IMR-90 (cell line): ENCODE data around the gene CLK2. TPM values are rescaled to one million over a fixed set of nuclear protein-coding genes. Genes with fewer than 3 reads are reported as not detected.
A peak's percentile ranks its signal among the peaks of the same experiment; 100 is the strongest.

Experiments used
- ATAC-seq: fragments of 200-7000 bp; cut with Tn5 transposase; 2 replicates; pipeline ENCODE4 v1.9.1; 2020; ENCODE audit warnings: low read depth, mild to moderate bottlenecking, moderate library complexity
- BruUV-seq: library from RNA; stranded (reverse); fragments of 400-500 nt; replicated peaks from 2 replicates; lab custom pipeline; 2021; lab: Mats Ljungman, UMichigan
- CTCF ChIA-PET: fragments of 300-600 bp; formaldehyde crosslinking; extraction: SDS; loops from one replicate; lab custom pipeline; 2021; ENCODE audit warnings: antibody characterized with exemption; lab: Yijun Ruan, JAX
- POLR2A ChIA-PET: fragments of 300-600 bp; sonication (Branson Sonifier 250); formaldehyde crosslinking; loops from one replicate; lab custom pipeline; 2022; ENCODE audit warnings: antibody characterized with exemption; ENCODE audit not compliant: unreplicated experiment; lab: Charles Lee
- DNase-seq: peaks from one replicate; pipeline ENCODE4 v3.0.0; 2013
- H2AFZ ChIP-seq: replicated peaks from 2 replicates; pipeline ENCODE3; 2013; ENCODE audit warnings: low read length, mild to moderate bottlenecking; ENCODE audit not compliant: poor library complexity
- H2AK5ac ChIP-seq: 2 replicates; pipeline ENCODE4 v1.6.1; 2013; ENCODE audit warnings: low read depth, low read length, inconsistent platforms
- H2AK9ac ChIP-seq: replicated peaks from 2 replicates; pipeline ENCODE3; 2013; ENCODE audit warnings: mild to moderate bottlenecking, low read depth, low read length, moderate library complexity; ENCODE audit not compliant: poor library complexity
- H2BK120ac ChIP-seq: 2 replicates; pipeline ENCODE4 v1.6.1; 2013; ENCODE audit warnings: low read depth, low read length, inconsistent platforms
- H2BK15ac ChIP-seq: 3 replicates; pipeline ENCODE4 v1.6.1; 2013; ENCODE audit warnings: low read depth, low read length, inconsistent platforms
- H2BK20ac ChIP-seq: 2 replicates; pipeline ENCODE4 v1.6.1; 2013; ENCODE audit warnings: low read depth, mild to moderate bottlenecking, inconsistent platforms, low read length, moderate library complexity
- H2BK5ac ChIP-seq: 2 replicates; pipeline ENCODE4 v1.6.1; 2013; ENCODE audit warnings: mild to moderate bottlenecking, low read depth, low read length, inconsistent platforms; ENCODE audit not compliant: poor library complexity, severe bottlenecking
- H3K14ac ChIP-seq: replicated peaks from 2 replicates; pipeline ENCODE4 v1.6.1; 2013; ENCODE audit warnings: low read depth, low read length, inconsistent platforms
- H3K18ac ChIP-seq: 2 replicates; pipeline ENCODE4 v1.6.1; 2013; ENCODE audit warnings: low read depth, low read length, control low read depth
- H3K23ac ChIP-seq: 2 replicates; pipeline ENCODE4 v1.6.1; 2013; ENCODE audit warnings: low read depth, low read length, inconsistent platforms
- H3K27ac ChIP-seq: 2 replicates; pipeline ENCODE4 v1.5.1; 2013; ENCODE audit warnings: mild to moderate bottlenecking, control low read depth, low read length; ENCODE audit not compliant: insufficient read depth
- H3K27me3 ChIP-seq: 2 replicates; pipeline ENCODE4 v1.6.1; 2013; ENCODE audit warnings: low read length; ENCODE audit not compliant: control insufficient read depth, insufficient read depth
- H3K36me3 ChIP-seq: 2 replicates; pipeline ENCODE4 v1.6.1; 2013; ENCODE audit warnings: low read length, mixed read lengths; ENCODE audit not compliant: control insufficient read depth, insufficient read depth
- H3K4ac ChIP-seq: 2 replicates; pipeline ENCODE4 v1.6.1; 2013; ENCODE audit warnings: low read depth, low read length, inconsistent platforms
- H3K4me1 ChIP-seq: 2 replicates; pipeline ENCODE4 v1.6.1; 2013; ENCODE audit warnings: low read length, mixed read lengths; ENCODE audit not compliant: control insufficient read depth, insufficient read depth
- H3K4me2 ChIP-seq: 2 replicates; pipeline ENCODE4 v1.6.1; 2013; ENCODE audit warnings: low read depth, mild to moderate bottlenecking, control low read depth, low read length, moderate library complexity
- H3K4me3 ChIP-seq: 2 replicates; pipeline ENCODE4 v1.5.1; 2013; ENCODE audit warnings: low read depth, mild to moderate bottlenecking, control low read depth, low read length, moderate library complexity; ENCODE audit not compliant: insufficient read depth
- H3K56ac ChIP-seq: 2 replicates; pipeline ENCODE4 v1.6.1; 2013; ENCODE audit warnings: low read length, inconsistent platforms; ENCODE audit not compliant: insufficient read depth; ENCODE audit errors: extremely low read depth
- H3K79me1 ChIP-seq, 2 experiments: 2 replicates each; pipeline ENCODE4 v1.6.1; 2013; ENCODE audit warnings: low read length in 2 of 2, inconsistent platforms in 1 of 2, low read depth in 1 of 2
- H3K9ac ChIP-seq: 2 replicates; pipeline ENCODE4 v1.6.1; 2013; ENCODE audit warnings: low read depth, low read length, control low read depth
- H3K9me1 ChIP-seq: 2 replicates; pipeline ENCODE4 v1.6.1; 2013; ENCODE audit warnings: low read length, inconsistent platforms; ENCODE audit not compliant: insufficient read depth
- H3K9me3 ChIP-seq: 2 replicates; pipeline ENCODE4 v1.6.1; 2013; ENCODE audit warnings: low read length; ENCODE audit not compliant: control insufficient read depth, insufficient read depth
- H4K20me1 ChIP-seq: 2 replicates; pipeline ENCODE4 v1.6.1; 2013; ENCODE audit warnings: low read length, inconsistent platforms; ENCODE audit not compliant: insufficient read depth
- H4K5ac ChIP-seq: 2 replicates; pipeline ENCODE4 v1.6.1; 2013; ENCODE audit warnings: mild to moderate bottlenecking, low read depth, low read length, control low read depth
- H4K8ac ChIP-seq, 2 experiments: 2 replicates each; pipeline ENCODE4 v1.6.1; 2013; ENCODE audit warnings: low read depth in 2 of 2, low read length in 2 of 2, control low read depth in 1 of 2, inconsistent platforms in 1 of 2
- H4K91ac ChIP-seq: 2 replicates; pipeline ENCODE4 v1.6.1; 2013; ENCODE audit warnings: low read depth, low read length, inconsistent platforms; ENCODE audit not compliant: insufficient read depth
- MAZ ChIP-seq: IDR thresholded peaks from 2 replicates; pipeline ENCODE4 v1.6.1; 2012; ENCODE audit warnings: low read depth, mild to moderate bottlenecking, low read length, improper control_type of control experiment, moderate library complexity, borderline replicate concordance
- MXI1 ChIP-seq: IDR thresholded peaks from 2 replicates; pipeline ENCODE4 v1.6.1; 2012; ENCODE audit warnings: low read depth, mild to moderate bottlenecking, low read length, moderate library complexity, borderline replicate concordance
- WGBS, 2 experiments: methylation state at CpG; one replicate each; pipeline versions ENCODE4 v1.1.5 to v1.1.7; 2013; ENCODE audit warnings: missing lambda C conversion rate in 2 of 2; ENCODE audit not compliant: insufficient read length in 1 of 2; ENCODE audit errors: extremely low coverage in 2 of 2; 5-methylcytosine and 5-hydroxymethylcytosine counted together
- dilution Hi-C: fragments of 300-500 bp; cut with HindIII; formaldehyde crosslinking; loops from one replicate; pipeline ENCODE4 v1.14.3; 2018; ENCODE audit warnings: low sequenced_read_pairs; ENCODE audit not compliant: unreplicated experiment
- in situ Hi-C: fragments of 300-500 bp; cut with MboI; formaldehyde crosslinking; loops from 3 replicates; pipeline ENCODE4 v1.14.3; 2019; ENCODE audit warnings: low sequenced_read_pairs, inconsistent platforms, mixed read lengths
- intact Hi-C: fragments of 100-400 bp; cut with micrococcal nuclease; formaldehyde crosslinking; loops from 2 replicates; pipeline ENCODE4 v1.10.0; 2022
- polyA plus RNA-seq, 3 experiments: library from polyadenylated mRNA; depleted of rRNA; stranded (reverse); fragments of >200 nt; gene quantifications; 2 replicates each; pipeline ENCODE4 v1.2.3, GENCODE V29; 2012; ENCODE audit warnings: low replicate concordance in 1 of 3
- total RNA-seq: library from RNA; depleted of rRNA; stranded (reverse); fragments of >200 nt; gene quantifications from 2 replicates; pipeline ENCODE4 v1.2.3, GENCODE V29; 2012

CLK2 gene
- total and polyA plus RNA-seq, 2 of the 4 experiments (the other 2 are of a cell fraction): 19.7 to 61.2 TPM

- WGBS, 2 experiments: 18% methylated on average over 3 of the region's 51 CpGs; no CpG with 5 or more reads in 1 of the 2 experiments
- H3K18ac ChIP-seq: peak within 1 kb of the TSS; percentile 31; the same call in 1 of the 2 replicates
- peak within 1 kb of the TSS; percentile 91 for H3K4ac ChIP-seq
- peak within 1 kb of the TSS; percentile 89 for H3K23ac ChIP-seq
- H3K9ac ChIP-seq: peak within 1 kb of the TSS; percentile 67
- H2BK20ac ChIP-seq: no peak within 1 kb of the TSS
- BruUV-seq: no TSS peak
- H3K9me3 ChIP-seq: no peaks in the 10 kb centered on the region
- no peaks in the 10 kb centered on the region for H3K27me3 ChIP-seq
- peak within 1 kb of the TSS; percentile 33 to 81; a peak in 2 of 4 replicates for H4K8ac ChIP-seq
- peak within 1 kb of the TSS; percentile 21 for H4K5ac ChIP-seq
- peak within 1 kb of the TSS; percentile 96 for H2AK9ac ChIP-seq
- dilution Hi-C loops (no loop called here), intact Hi-C loops (loop anchor here (5.0 to 10.0 kb wide), 3 partner anchors 116 to 326 kb away; partner anchors contain the start of genes MTX1 and THBS3), in situ Hi-C loops (no loop called here)
- ChIA-PET CTCF (no interaction called here), POLR2A (interaction anchor here (0.6 kb wide), 1 partner anchor 21 kb away, joined by 12 read pairs; no protein-coding TSS in a partner anchor)
- peak within 1 kb of the TSS; percentile 72 for H3K27ac ChIP-seq
- H3K79me1 ChIP-seq: peaks cover 6 to 59% of the 10 kb centered on the region in 2 experiments
- H3K56ac ChIP-seq: no peak within 1 kb of the TSS
- H3K9me1 ChIP-seq: peaks cover 16% of the 10 kb centered on the region; the same call in 1 of the 2 replicates
- peak within 1 kb of the TSS; percentile 90 for H2AFZ ChIP-seq
- DNase-seq: peak; percentile 49
- no peak within 1 kb of the TSS for H2BK120ac ChIP-seq
- peak within 1 kb of the TSS; percentile 73 for H3K14ac ChIP-seq
- peak within 1 kb of the TSS; percentile 91 for H3K4me2 ChIP-seq
- peaks cover 16% of the 10 kb centered on the region; the same call in 1 of the 2 replicates for H3K4me1 ChIP-seq
- H2BK5ac ChIP-seq: peak within 1 kb of the TSS; percentile 55
- ATAC-seq: peak; percentile 20
- no peak within 1 kb of the TSS for H2BK15ac ChIP-seq
- TF ChIP-seq MXI1 (no peak), MAZ (peak; percentile 90; the same call in 1 of the 2 replicates)
- peaks cover 10% of the 10 kb centered on the region for H3K36me3 ChIP-seq
- H3K4me3 ChIP-seq: peak within 1 kb of the TSS; percentile 90
- H4K20me1 ChIP-seq: peaks cover 14% of the 10 kb centered on the region
- peak within 1 kb of the TSS; percentile 48 for H4K91ac ChIP-seq
- peak within 1 kb of the TSS; percentile 71 for H2AK5ac ChIP-seq
Observed at GRCh38 chr1:155320661-155321617, 47.6 kb upstream of the CLK2 start, which contains the start of gene RUSC1. TSS of gene RUSC1 (plus strand) at chr1:155320894. CDS start at chr1:155321774, 880 bp downstream.
